ENCODE measurements around the gene HLX.

Gene HLX

GRCh38 chr1:220838578-220838977 is 40.7 kb upstream of the HLX start:
- DNase-seq (no peak), ATAC-seq (ENCODE audit: insufficient read depth, low read depth) (no peak)
- Histone ChIP-seq H3K36me3 (ENCODE audit: insufficient read depth, low read length) (no peaks in the 10 kb centered on the region), H3K9ac (ENCODE audit: low read depth, low read length) (no peak overlapping the region), H2AFZ (ENCODE audit: low read depth, low read length) (no peak overlapping the region), H4K20me1 (ENCODE audit: insufficient read depth, low read length) (no peaks in the 10 kb centered on the region), H3K4me1 (ENCODE audit: insufficient read depth, low read length) (no peaks in the 10 kb centered on the region), H3K27ac (ENCODE audit: low read length) (no peak overlapping the region), H3K27me3 (ENCODE audit: insufficient read depth, low read length, poor library complexity) (no peaks in the 10 kb centered on the region), H3K9me3 (ENCODE audit: insufficient read depth, low read length, severe bottlenecking) (no peaks in the 10 kb centered on the region), H3K4me3 (ENCODE audit: low read depth in 1 of 2, low read length in 2 of 2) (no peak overlapping the region), H3K4me2 (ENCODE audit: insufficient read depth, low read length) (no peak overlapping the region), H3K79me2 (ENCODE audit: insufficient read depth, low read length) (no peaks in the 10 kb centered on the region)
- TF ChIP-seq EZH2 (IDR thresholded peaks at IDR 0.05; ENCODE audit: borderline replicate concordance, low read depth, low read length, severe bottlenecking) (no peak), CTCF (IDR thresholded peaks at IDR 0.05; ENCODE audit: borderline replicate concordance, extremely low read depth, low read length, poor library complexity, severe bottlenecking) (no peak)

- no peaks in the 10 kb centered on the region for H3K36me3 ChIP-seq (ENCODE audit: insufficient read depth, low read length)
- H3K79me2 ChIP-seq (ENCODE audit: insufficient read depth, low read length) = no peaks in the 10 kb centered on the region
- H3K4me1 ChIP-seq (ENCODE audit: insufficient read depth, low read length) = no peaks in the 10 kb centered on the region
- ATAC-seq (ENCODE audit: insufficient read depth, low read depth) (no peak), DNase-seq (no peak)
- H3K9ac ChIP-seq (ENCODE audit: low read depth, low read length) = no peak overlapping the region
- H3K27me3 ChIP-seq (ENCODE audit: insufficient read depth, low read length, poor library complexity) = no peaks in the 10 kb centered on the region
- H3K4me2 ChIP-seq (ENCODE audit: insufficient read depth, low read length) = no peak overlapping the region
- TF ChIP-seq CTCF (IDR thresholded peaks at IDR 0.05; ENCODE audit: borderline replicate concordance, extremely low read depth, low read length, poor library complexity, severe bottlenecking) (no peak), EZH2 (IDR thresholded peaks at IDR 0.05; ENCODE audit: borderline replicate concordance, low read depth, low read length, severe bottlenecking) (no peak)
- H3K9me3 ChIP-seq (ENCODE audit: insufficient read depth, low read length, severe bottlenecking) = no peaks in the 10 kb centered on the region
- H3K4me3 ChIP-seq (ENCODE audit: low read depth in 1 of 2, low read length in 2 of 2) = no peak overlapping the region
- H4K20me1 ChIP-seq (ENCODE audit: insufficient read depth, low read length) = no peaks in the 10 kb centered on the region
- no peak overlapping the region for H3K27ac ChIP-seq (ENCODE audit: low read length)
- H2AFZ ChIP-seq (ENCODE audit: low read depth, low read length) = no peak overlapping the region
Observed at GRCh38 chr1:220839474-220839873, 39.8 kb upstream of the HLX start.

- ATAC-seq (ENCODE audit: insufficient read depth, low read depth) = no peak
- H3K4me3 ChIP-seq (ENCODE audit: low read depth in 1 of 2, low read length in 2 of 2) = no peak overlapping the region
- H3K27ac ChIP-seq (ENCODE audit: low read length) = no peak overlapping the region
- H3K4me1 ChIP-seq (ENCODE audit: insufficient read depth, low read length) = no peaks in the 10 kb centered on the region
- no peaks in the 10 kb centered on the region for H3K79me2 ChIP-seq (ENCODE audit: insufficient read depth, low read length)
- no peaks in the 10 kb centered on the region for H4K20me1 ChIP-seq (ENCODE audit: insufficient read depth, low read length)
- TF ChIP-seq EZH2 (IDR thresholded peaks at IDR 0.05; ENCODE audit: borderline replicate concordance, low read depth, low read length, severe bottlenecking) = no peak
- H3K4me2 ChIP-seq (ENCODE audit: insufficient read depth, low read length) = no peak overlapping the region
- H3K9me3 ChIP-seq (ENCODE audit: insufficient read depth, low read length, severe bottlenecking) = no peaks in the 10 kb centered on the region
- DNase-seq = no peak
- H2AFZ ChIP-seq (ENCODE audit: low read depth, low read length) = no peak overlapping the region
- no peaks in the 10 kb centered on the region for H3K36me3 ChIP-seq (ENCODE audit: insufficient read depth, low read length)
- H3K9ac ChIP-seq (ENCODE audit: low read depth, low read length) = no peak overlapping the region
- no peaks in the 10 kb centered on the region for H3K27me3 ChIP-seq (ENCODE audit: insufficient read depth, low read length, poor library complexity)
Observed at GRCh38 chr1:220841293-220841692, 38.0 kb upstream of the HLX start.

- H3K4me1 ChIP-seq (ENCODE audit: insufficient read depth, low read length) = no peaks in the 10 kb centered on the region
- no peaks in the 10 kb centered on the region for H3K27me3 ChIP-seq (ENCODE audit: insufficient read depth, low read length, poor library complexity)
- ATAC-seq (ENCODE audit: insufficient read depth, low read depth) (no peak), DNase-seq (no peak)
- TF ChIP-seq EZH2 (IDR thresholded peaks at IDR 0.05; ENCODE audit: borderline replicate concordance, low read depth, low read length, severe bottlenecking) = no peak
- TF ChIP-seq CTCF (IDR thresholded peaks at IDR 0.05; ENCODE audit: borderline replicate concordance, extremely low read depth, low read length, poor library complexity, severe bottlenecking) = no peak
- H3K79me2 ChIP-seq (ENCODE audit: insufficient read depth, low read length) = no peaks in the 10 kb centered on the region
- H3K9me3 ChIP-seq (ENCODE audit: insufficient read depth, low read length, severe bottlenecking) = no peaks in the 10 kb centered on the region
- no peak overlapping the region for H3K9ac ChIP-seq (ENCODE audit: low read depth, low read length)
- no peaks in the 10 kb centered on the region for H4K20me1 ChIP-seq (ENCODE audit: insufficient read depth, low read length)
- no peak overlapping the region for H3K27ac ChIP-seq (ENCODE audit: low read length)
- no peak overlapping the region for H2AFZ ChIP-seq (ENCODE audit: low read depth, low read length)
- H3K4me2 ChIP-seq (ENCODE audit: insufficient read depth, low read length) = no peak overlapping the region
- no peaks in the 10 kb centered on the region for H3K36me3 ChIP-seq (ENCODE audit: insufficient read depth, low read length)
- H3K4me3 ChIP-seq (ENCODE audit: low read depth in 1 of 2, low read length in 2 of 2) = no peak overlapping the region
Observed at GRCh38 chr1:220843481-220844011, 35.7 kb upstream of the HLX start.
